Fibroblast of lung (primary cell): ENCODE measurements around the gene CPN2.

ENCODE experiments used
- CTCF ChIP-seq, 2 donors: IDR thresholded peaks in 1 of 2; conservative IDR thresholded peaks in 1 of 2; 1 replicate in 1 of 2; 2 replicates in 1 of 2; pipeline ENCODE4 v1.5.1; 2011 to 2012; ENCODE audit warnings: low read length in 2 of 2, control low read depth in 1 of 2, inconsistent platforms in 1 of 2, low read depth in 1 of 2, mild to moderate bottlenecking in 1 of 2
- EZH2 ChIP-seq: IDR thresholded peaks from 2 replicates; pipeline ENCODE4 v1.5.1; 2012; ENCODE audit warnings: low read length, control low read depth, mild to moderate bottlenecking; ENCODE audit errors: missing control alignments

GRCh38 chr3:194320100-194320499 is 31.0 kb downstream of the CPN2 start:
- no peak for TF ChIP-seq EZH2
- TF ChIP-seq CTCF (conservative IDR thresholded peaks at IDR 0.05 in 1 of 2, IDR thresholded peaks at IDR 0.05 in 1 of 2; ENCODE audit: low read depth in 1 of 2, low read length in 2 of 2): no peak
